Central memory CD8-positive, alpha-beta T cell (primary cell): ENCODE results near the gene C7orf57.
A peak's percentile ranks its signal among the peaks of the same experiment; 100 is the strongest.
"Not testable (repeated sequence)": the region's sequence is repeated elsewhere in the genome, so short reads cannot be mapped to it uniquely, and the experiment has no call there.

Experiments
- ATAC-seq: fragments of 150-1000 bp; cut with Tn5 transposase; replicated peaks from 2 replicates; pipeline ENCODE4 v1.10.0; 2022; ENCODE audit warnings: mild to moderate bottlenecking, moderate FRiP score, moderate number of reproducible peaks; ENCODE audit not compliant: poor library complexity, severe bottlenecking; ENCODE audit errors: extremely low read depth
- DNase-seq, 2 donors: peaks; one replicate each; pipeline ENCODE4 v3.0.0; 2021; ENCODE audit warnings: low spot score in 2 of 2
- H3K27ac Mint-ChIP-seq: one replicate; pipeline ENCODE4 v1.8.0; 2022; ENCODE audit warnings: low read depth, mild to moderate bottlenecking, moderate library complexity, mixed read lengths
- H3K27me3 Mint-ChIP-seq: one replicate; pipeline ENCODE4 v1.8.0; 2022; ENCODE audit warnings: mixed read lengths
- H3K36me3 Mint-ChIP-seq: one replicate; pipeline ENCODE4 v1.8.0; 2022; ENCODE audit warnings: mild to moderate bottlenecking, moderate library complexity, mixed read lengths; ENCODE audit not compliant: insufficient read depth
- H3K4me1 Mint-ChIP-seq: one replicate; pipeline ENCODE4 v1.8.0; 2022; ENCODE audit warnings: mixed read lengths
- H3K4me3 Mint-ChIP-seq: one replicate; pipeline ENCODE4 v1.8.0; 2022; ENCODE audit warnings: mild to moderate bottlenecking, moderate library complexity, mixed read lengths
- H3K9me3 Mint-ChIP-seq: one replicate; pipeline ENCODE4 v1.8.0; 2022; ENCODE audit warnings: mixed read lengths

Gene C7orf57

GRCh38 chr7:48077423-48077822 lies 42.1 kb downstream of the C7orf57 start:
- H3K4me1 Mint-ChIP-seq = no peaks in the 10 kb centered on the region
- DNase-seq = no peak
- no peaks in the 10 kb centered on the region for H3K36me3 Mint-ChIP-seq
- no peaks in the 10 kb centered on the region for H3K27me3 Mint-ChIP-seq
- H3K27ac Mint-ChIP-seq = no peak overlapping the region
- no peaks in the 10 kb centered on the region for H3K9me3 Mint-ChIP-seq
- ATAC-seq = no peak
- no peak overlapping the region for H3K4me3 Mint-ChIP-seq

- no peak overlapping the region for H3K4me3 Mint-ChIP-seq
- H3K4me1 Mint-ChIP-seq = peaks cover 8% of the 10 kb centered on the region
- H3K36me3 Mint-ChIP-seq = peaks cover 2% of the 10 kb centered on the region
- H3K27ac Mint-ChIP-seq = no peak overlapping the region
- no peaks in the 10 kb centered on the region for H3K27me3 Mint-ChIP-seq
- H3K9me3 Mint-ChIP-seq = no peaks in the 10 kb centered on the region
- ATAC-seq (no peak), DNase-seq (no peak)
Observed at GRCh38 chr7:48078470-48078869, 43.1 kb downstream of the C7orf57 start.

DNA sequence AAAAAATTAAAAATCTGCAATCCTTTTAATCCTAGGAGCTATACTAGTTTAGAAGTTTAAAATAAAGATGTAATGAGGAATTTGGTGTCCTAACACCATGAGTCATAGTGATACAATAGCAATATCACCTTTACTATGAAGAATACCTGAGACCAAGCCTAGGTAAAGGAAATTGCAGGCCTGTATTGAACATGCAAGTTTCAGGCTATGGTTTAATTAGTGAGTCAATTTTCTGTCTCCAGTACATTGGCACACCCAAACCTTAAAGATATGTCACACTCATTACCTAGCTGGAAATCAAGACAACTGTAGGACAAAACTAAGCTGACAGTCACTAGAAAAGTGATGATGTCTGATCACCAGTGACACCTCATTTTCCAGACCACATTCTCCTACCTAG lies 47.0 kb downstream of the C7orf57 start:
- H3K36me3 Mint-ChIP-seq, H3K27ac Mint-ChIP-seq, DNase-seq, H3K9me3 Mint-ChIP-seq, H3K4me3 Mint-ChIP-seq, H3K27me3 Mint-ChIP-seq, ATAC-seq: not testable (repeated sequence)
- H3K4me1 Mint-ChIP-seq = peaks cover 41% of the 10 kb centered on the region

DNA sequence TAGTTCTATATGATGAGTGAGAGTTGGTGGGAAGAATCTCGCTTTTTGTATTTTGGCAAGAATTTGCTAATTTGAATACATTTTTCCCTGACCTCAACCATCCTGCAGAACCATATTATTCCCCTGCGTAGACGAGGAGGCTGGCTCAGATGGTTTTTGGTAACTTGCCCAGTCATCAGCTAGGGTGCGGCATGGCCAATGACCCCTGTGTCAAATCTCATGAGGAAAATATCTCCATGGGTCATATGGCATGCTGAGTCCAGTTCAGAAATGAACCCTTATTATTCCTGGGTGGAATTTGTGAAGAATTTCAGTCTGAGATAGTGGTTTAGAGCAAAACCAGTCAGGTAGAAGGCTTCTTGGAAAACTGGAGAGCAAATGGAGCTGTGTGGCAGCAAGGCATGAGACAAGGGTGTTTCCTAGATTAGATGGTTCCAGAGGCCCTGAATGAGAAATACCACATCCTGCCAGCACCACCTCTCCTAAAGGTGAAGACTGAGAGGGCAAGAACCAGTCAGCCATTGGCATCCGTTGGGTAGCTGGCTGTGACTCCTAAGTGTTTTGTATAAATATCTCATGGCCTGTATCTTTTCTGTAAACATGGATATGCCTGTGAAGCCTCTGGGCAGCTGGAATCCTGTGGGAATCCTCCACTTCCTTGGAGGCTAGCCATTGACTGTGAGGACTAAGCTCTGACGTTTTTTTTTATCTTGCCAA lies 47.9 kb downstream of the C7orf57 start:
- ATAC-seq = no peak
- DNase-seq = no peak
- peaks cover 44% of the 10 kb centered on the region for H3K4me1 Mint-ChIP-seq
- no peaks in the 10 kb centered on the region for H3K9me3 Mint-ChIP-seq
- H3K36me3 Mint-ChIP-seq = peaks cover 13% of the 10 kb centered on the region
- peak overlapping the region; percentile 98 for H3K27ac Mint-ChIP-seq
- H3K4me3 Mint-ChIP-seq = no peak overlapping the region
- no peaks in the 10 kb centered on the region for H3K27me3 Mint-ChIP-seq

GRCh38 chr7:48084727-48085432 lies 49.5 kb downstream of the C7orf57 start:
- peak in 1 of 2 donors; percentile 59 for DNase-seq
- peak; percentile 33 for ATAC-seq
- peak overlapping the region; percentile 58 for H3K4me3 Mint-ChIP-seq

GRCh38 chr7:48085433-48085791 lies 50.1 kb downstream of the C7orf57 start:
- Mint-ChIP-seq H3K9me3 (no peaks in the 10 kb centered on the region), H3K4me3 (peak overlapping the region; percentile 58), H3K4me1 (peaks cover 53% of the 10 kb centered on the region), H3K27me3 (no peaks in the 10 kb centered on the region), H3K36me3 (peaks cover 31% of the 10 kb centered on the region), H3K27ac (peak overlapping the region; percentile 98)
- ATAC-seq (no peak), DNase-seq (no peak)

More at GRCh38 chr7:48084727-48085432, 49.5 kb downstream of the C7orf57 start:
- Mint-ChIP-seq H3K36me3 (peaks cover 28% of the 10 kb centered on the region), H3K27ac (peak overlapping the region; percentile 98), H3K4me1 (peaks cover 50% of the 10 kb centered on the region), H3K9me3 (no peaks in the 10 kb centered on the region), H3K27me3 (no peaks in the 10 kb centered on the region)

- Mint-ChIP-seq H3K27ac (peak overlapping the region; percentile 98), H3K9me3 (no peaks in the 10 kb centered on the region), H3K4me3 (no peak overlapping the region), H3K27me3 (no peaks in the 10 kb centered on the region), H3K36me3 (peaks cover 36% of the 10 kb centered on the region), H3K4me1 (peaks cover 58% of the 10 kb centered on the region)
- ATAC-seq (no peak), DNase-seq (no peak)
Observed at GRCh38 chr7:48085942-48086341, 50.6 kb downstream of the C7orf57 start.

DNA sequence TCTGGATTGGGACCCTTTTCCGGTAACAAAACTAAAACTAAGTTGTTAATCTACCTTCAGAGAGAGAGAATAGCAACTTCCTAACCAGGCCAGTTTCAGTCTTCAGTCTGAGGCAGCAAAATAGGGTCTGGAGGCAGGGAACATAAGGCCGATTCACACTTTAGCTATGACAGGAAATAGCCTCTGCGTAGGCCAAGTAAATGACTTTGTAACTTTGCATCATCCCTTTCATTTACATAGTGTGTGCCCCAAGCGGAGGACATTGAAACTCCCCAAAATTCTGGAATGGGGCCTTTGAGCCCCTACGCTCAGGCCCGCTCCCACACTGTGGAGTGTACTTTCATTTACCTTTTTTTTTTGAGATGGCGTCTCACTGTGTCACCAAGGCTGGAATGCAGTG lies 52.0 kb downstream of the C7orf57 start:
- Mint-ChIP-seq H3K27ac (peak overlapping the region; percentile 98), H3K27me3 (no peaks in the 10 kb centered on the region), H3K36me3 (peaks cover 46% of the 10 kb centered on the region), H3K9me3 (no peaks in the 10 kb centered on the region), H3K4me1 (peaks cover 72% of the 10 kb centered on the region), H3K4me3 (peak overlapping the region; percentile 89)
- ATAC-seq (peak; percentile 9), DNase-seq (no peak)

DNA sequence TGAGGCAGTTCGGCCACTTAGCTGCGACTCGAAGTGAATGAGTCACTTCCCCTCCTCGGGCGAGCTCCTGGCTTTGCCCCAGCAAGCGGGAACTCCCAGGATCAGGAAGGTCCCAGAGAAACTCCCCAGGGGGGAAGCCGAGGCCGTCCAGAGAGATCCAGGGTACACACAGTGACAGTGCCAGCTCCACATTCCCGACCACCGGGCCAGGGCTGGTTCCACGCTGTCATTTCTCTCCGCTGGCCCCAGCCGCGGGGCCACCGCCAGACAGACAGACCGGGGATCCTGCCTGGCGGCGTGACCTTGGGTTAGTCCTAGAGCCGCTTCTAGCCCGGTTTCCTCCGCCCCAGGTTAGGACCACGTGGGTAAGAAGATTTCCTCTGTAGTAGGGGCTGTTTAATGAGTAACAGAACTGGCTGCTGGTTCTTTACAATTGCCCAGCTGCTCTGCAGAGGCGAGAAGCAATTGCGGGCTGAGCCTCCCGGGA lies 53.3 kb downstream of the C7orf57 start:
- H3K36me3 Mint-ChIP-seq = peaks cover 55% of the 10 kb centered on the region
- peaks cover 74% of the 10 kb centered on the region for H3K4me1 Mint-ChIP-seq
- no peak for DNase-seq
- peak overlapping the region; percentile 98 for H3K27ac Mint-ChIP-seq
- no peaks in the 10 kb centered on the region for H3K9me3 Mint-ChIP-seq
- no peaks in the 10 kb centered on the region for H3K27me3 Mint-ChIP-seq
- peak; percentile 80 for ATAC-seq
- H3K4me3 Mint-ChIP-seq = peak overlapping the region; percentile 89

GRCh38 chr7:48089046-48090003 lies 54.0 kb downstream of the C7orf57 start, which contains the start of gene UPP1:
Gene UPP1, plus strand, starts transcription at chr7:48089265. Its CDS starts 5,519 bp downstream, at chr7:48094784.
- no peaks in the 10 kb centered on the region for H3K27me3 Mint-ChIP-seq
- peak within 1 kb of the TSS; percentile 98 for H3K27ac Mint-ChIP-seq
- peak; percentile 77 to 88 for DNase-seq
- H3K36me3 Mint-ChIP-seq = peaks cover 60% of the 10 kb centered on the region
- peaks cover 78% of the 10 kb centered on the region for H3K4me1 Mint-ChIP-seq
- no peaks in the 10 kb centered on the region for H3K9me3 Mint-ChIP-seq
- peak within 1 kb of the TSS; percentile 89 for H3K4me3 Mint-ChIP-seq
- peak; percentile 72 for ATAC-seq

DNA sequence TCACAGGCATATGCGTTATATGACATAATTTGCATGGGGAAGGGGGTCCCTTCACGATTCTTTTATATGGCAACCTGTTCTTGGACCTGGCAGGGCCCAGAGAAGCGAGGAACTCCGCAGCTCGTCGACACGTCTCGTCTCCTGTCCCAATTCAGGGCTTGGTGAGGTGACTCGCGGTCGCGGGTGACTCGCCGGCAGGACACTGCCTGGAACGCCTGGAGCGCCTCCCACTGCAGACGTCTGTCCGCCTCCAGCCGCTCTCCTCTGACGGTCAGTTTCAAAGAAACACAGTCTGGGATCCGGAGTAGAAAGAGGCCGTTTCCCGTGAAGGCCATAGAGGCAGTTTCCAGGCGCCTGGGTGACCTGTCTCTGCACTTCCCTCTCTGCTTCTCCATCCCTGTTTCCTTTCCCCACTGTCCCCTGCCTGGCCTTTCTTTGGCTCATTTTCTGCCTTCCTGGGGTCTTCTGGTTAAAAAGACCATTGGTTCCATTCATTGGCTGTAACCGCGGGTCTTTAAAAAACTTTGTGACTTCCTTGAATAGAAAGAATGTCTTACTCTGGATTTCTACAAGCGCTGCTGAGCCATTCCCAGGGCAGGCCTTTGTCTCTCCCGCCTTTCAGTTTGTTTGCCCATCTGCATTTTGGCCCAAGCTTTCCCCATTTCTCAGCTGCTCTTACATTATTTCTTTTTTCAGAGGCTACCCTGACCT lies 54.9 kb downstream of the C7orf57 start:
- DNase-seq = no peak
- Mint-ChIP-seq H3K36me3 (peaks cover 61% of the 10 kb centered on the region), H3K9me3 (no peaks in the 10 kb centered on the region), H3K27me3 (no peaks in the 10 kb centered on the region), H3K27ac (peak overlapping the region; percentile 98), H3K4me3 (peak overlapping the region; percentile 89), H3K4me1 (peaks cover 78% of the 10 kb centered on the region)
- no peak for ATAC-seq
